K562 (cell line): ENCODE data around the gene SLC10A3. TPM values are rescaled to one million over a fixed set of nuclear protein-coding genes. Genes with fewer than 3 reads are reported as not detected.

Experiments
- ARID3B ChIP-seq: fragments of 250-450 bp; sonication (Bioruptor Pico); IDR thresholded peaks from 2 replicates; pipeline ENCODE4 v1.4.0; 2020; ENCODE audit warnings: borderline replicate concordance
- GTF2A2 ChIP-seq: IDR thresholded peaks from 2 replicates; pipeline ENCODE4 v1.6.1; 2016; ENCODE audit warnings: mild to moderate bottlenecking, missing genetic modification characterization, missing compliant biosample characterization
- HDAC1 ChIP-seq, 2 experiments: fragments of 450-650 bp; IDR thresholded peaks; 2 replicates each; pipeline ENCODE4 v1.6.1; 2016 to 2017; ENCODE audit warnings: inconsistent platforms in 1 of 2, mild to moderate bottlenecking in 1 of 2, moderate library complexity in 1 of 2
- HINFP ChIP-seq: fragments of 450-650 bp; conservative IDR thresholded peaks from 2 replicates; pipeline ENCODE4 v1.6.1; 2016; ENCODE audit warnings: missing genetic modification characterization, low read depth, mild to moderate bottlenecking, control low read depth, missing compliant biosample characterization
- MCM5 ChIP-seq: fragments of 450-650 bp; IDR thresholded peaks from 2 replicates; pipeline ENCODE4 v1.6.1; 2016; ENCODE audit warnings: low read depth
- RHOXF2B ChIP-seq: fragments of 250-450 bp; sonication (Bioruptor Pico); conservative IDR thresholded peaks from 2 replicates; pipeline ENCODE4 v1.5.1; 2021
- SMARCA5 ChIP-seq: fragments of 450-650 bp; IDR thresholded peaks from 2 replicates; pipeline ENCODE4 v1.6.1; 2016
- TSHZ1 ChIP-seq: fragments of 250-450 bp; sonication (Bioruptor Pico); IDR thresholded peaks from 2 replicates; pipeline ENCODE4 v1.4.0; 2020; ENCODE audit warnings: mild to moderate bottlenecking, moderate library complexity
- ZNF395 ChIP-seq: fragments of 200-800 bp; sonication (Bioruptor generic); IDR thresholded peaks from 2 replicates; pipeline ENCODE4 v1.6.1; 2017; ENCODE audit warnings: missing genetic modification characterization, missing compliant biosample characterization
- ZNF407 ChIP-seq: fragments of 450-650 bp; IDR thresholded peaks from 2 replicates; pipeline ENCODE4 v1.6.1; 2016; ENCODE audit warnings: low read depth
- polyA plus RNA-seq, 8 experiments: library from polyadenylated mRNA; depleted of rRNA in 4 of 8; stranded (reverse) in 5 of 8; unstranded in 3 of 8; fragments of >200 nt; fragmentation: Nextera tagmentation in 2 of 8; fragmentation: Illumina TruSeq in 1 of 8; extraction: Ambion mirVana in 2 of 8; extraction: Trizol in 1 of 8; gene quantifications; 2 replicates each; pipeline versions ENCODE4 v1.2.1 to v1.2.3, GENCODE V29; 2011 to 2014; ENCODE audit warnings: inconsistent platforms in 1 of 8, missing spikeins in 1 of 8
- total RNA-seq, 7 experiments: library from RNA; depleted of rRNA in 6 of 7; stranded (reverse); fragments of >200 nt in 6 of 7; fragmentation: Illumina TruSeq in 2 of 7; extraction: Trizol in 2 of 7; gene quantifications; 2 replicates each; pipeline versions ENCODE4 v1.2.1 to v1.2.3, GENCODE V29; 2011 to 2021; ENCODE audit warnings: low replicate concordance in 1 of 7

The SLC10A3 gene
- total and polyA plus RNA-seq, 9 of the 15 experiments (the other 6 are each of a cell fraction or from before 2014, with no cell fraction given): 5.2 to 30.6 (median 16.7) TPM

- TF ChIP-seq ZNF395 (CRISPR knock-in tag) (no peak; the same call in 1 of the 2 replicates), SMARCA5 (no peak), TSHZ1 (no peak), ARID3B (CRISPR knock-in tag) (no peak), MCM5 (no peak), HDAC1 (IDR thresholded peaks at IDR 0.05) (no peak), GTF2A2 (tag) (no peak), HINFP (tag) (no peak), ZNF407 (no peak), RHOXF2B (CRISPR knock-in tag) (no peak)
Observed at GRCh38 chrX:154534526-154535322, 44.3 kb upstream of the SLC10A3 start (continued).
